Osteoblast (primary cell): Measurements from ENCODE around the gene C1QL3. TPM values are rescaled to one million over a fixed set of nuclear protein-coding genes. Genes with fewer than 3 reads are reported as not detected.

Source experiments
- DNase-seq: peaks from one replicate; pipeline ENCODE4 v3.0.0; 2011; ENCODE audit warnings: low spot score, mixed read lengths; ENCODE audit not compliant: insufficient read length; ENCODE audit errors: missing footprints
- H2AFZ ChIP-seq: 2 replicates; pipeline ENCODE4 v1.6.0; 2011; ENCODE audit warnings: mild to moderate bottlenecking, low read length
- H3K27ac ChIP-seq: 2 replicates; pipeline ENCODE4 v1.5.1; 2011; ENCODE audit warnings: mild to moderate bottlenecking, low read depth, low read length, moderate library complexity
- H3K27me3 ChIP-seq: 2 replicates; pipeline ENCODE4 v1.6.0; 2012; ENCODE audit warnings: mild to moderate bottlenecking, control low read depth, inconsistent platforms, low read length, moderate library complexity; ENCODE audit not compliant: insufficient read depth
- H3K36me3 ChIP-seq: 2 replicates; pipeline ENCODE4 v1.5.1; 2011; ENCODE audit warnings: mild to moderate bottlenecking, low read length, control low read depth, moderate library complexity; ENCODE audit not compliant: insufficient read depth
- H3K4me1 ChIP-seq: 2 replicates; pipeline ENCODE4 v1.5.1; 2011; ENCODE audit warnings: mild to moderate bottlenecking, low read length, control low read depth, moderate library complexity; ENCODE audit not compliant: insufficient read depth
- H3K4me2 ChIP-seq: 2 replicates; pipeline ENCODE4 v1.6.0; 2011; ENCODE audit warnings: mild to moderate bottlenecking, low read length; ENCODE audit not compliant: insufficient read depth
- H3K4me3 ChIP-seq: fragments of 200-600 bp; sonication (generic); 3 replicates; pipeline ENCODE4 v1.5.1; 2012; ENCODE audit warnings: mild to moderate bottlenecking, low read length, inconsistent platforms; ENCODE audit not compliant: insufficient read depth
- H3K79me2 ChIP-seq: 2 replicates; pipeline ENCODE4 v1.6.0; 2012; ENCODE audit warnings: mild to moderate bottlenecking, low read length, control low read depth, inconsistent platforms; ENCODE audit not compliant: insufficient read depth
- H3K9me3 ChIP-seq: 2 replicates; pipeline ENCODE4 v1.5.1; 2011; ENCODE audit warnings: low read depth, low read length, control low read depth
- H4K20me1 ChIP-seq: 2 replicates; pipeline ENCODE4 v1.6.0; 2012; ENCODE audit warnings: mild to moderate bottlenecking, low read length, control low read depth; ENCODE audit not compliant: insufficient read depth
- total RNA-seq: library from RNA; depleted of rRNA; stranded (reverse); fragments of >200 nt; gene quantifications from 2 replicates; pipeline ENCODE4 v1.2.3, GENCODE V29; 2012
- TF ChIP-seq, protein P1 (sequence below): IDR thresholded peaks from 2 replicates; pipeline ENCODE4 v1.5.1; 2011; ENCODE audit warnings: mild to moderate bottlenecking, low read depth, low read length, moderate library complexity; ENCODE audit errors: extremely low read depth

Gene C1QL3
- total RNA-seq, 1 donor = not detected

DNA sequence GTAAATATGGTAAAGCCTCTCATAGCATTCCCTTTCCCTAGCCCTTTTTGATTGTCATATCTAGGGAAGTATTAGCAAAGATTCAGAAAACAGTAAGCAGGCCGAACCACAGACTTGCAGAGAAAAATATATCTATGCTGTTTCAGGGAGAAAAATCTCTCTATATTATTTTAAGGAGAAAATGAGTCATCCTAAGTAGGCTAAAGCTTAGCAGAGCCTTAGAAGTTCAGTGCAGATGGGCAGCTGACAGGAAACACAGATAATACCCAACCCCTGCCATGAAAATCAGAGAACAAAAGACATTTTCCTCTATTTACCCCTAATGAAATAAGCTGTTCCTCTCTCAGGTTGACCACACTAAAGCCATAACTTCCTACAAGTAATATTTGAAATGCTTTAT lies 16.5 kb downstream of the C1QL3 start:
- DNase-seq = no peak
- peaks cover 10% of the 10 kb centered on the region for H3K4me1 ChIP-seq
- H2AFZ ChIP-seq = no peak overlapping the region
- H3K4me2 ChIP-seq = no peak overlapping the region
- H3K27me3 ChIP-seq = no peaks in the 10 kb centered on the region
- no peak overlapping the region for H3K27ac ChIP-seq
- TF ChIP-seq, protein P1, sequence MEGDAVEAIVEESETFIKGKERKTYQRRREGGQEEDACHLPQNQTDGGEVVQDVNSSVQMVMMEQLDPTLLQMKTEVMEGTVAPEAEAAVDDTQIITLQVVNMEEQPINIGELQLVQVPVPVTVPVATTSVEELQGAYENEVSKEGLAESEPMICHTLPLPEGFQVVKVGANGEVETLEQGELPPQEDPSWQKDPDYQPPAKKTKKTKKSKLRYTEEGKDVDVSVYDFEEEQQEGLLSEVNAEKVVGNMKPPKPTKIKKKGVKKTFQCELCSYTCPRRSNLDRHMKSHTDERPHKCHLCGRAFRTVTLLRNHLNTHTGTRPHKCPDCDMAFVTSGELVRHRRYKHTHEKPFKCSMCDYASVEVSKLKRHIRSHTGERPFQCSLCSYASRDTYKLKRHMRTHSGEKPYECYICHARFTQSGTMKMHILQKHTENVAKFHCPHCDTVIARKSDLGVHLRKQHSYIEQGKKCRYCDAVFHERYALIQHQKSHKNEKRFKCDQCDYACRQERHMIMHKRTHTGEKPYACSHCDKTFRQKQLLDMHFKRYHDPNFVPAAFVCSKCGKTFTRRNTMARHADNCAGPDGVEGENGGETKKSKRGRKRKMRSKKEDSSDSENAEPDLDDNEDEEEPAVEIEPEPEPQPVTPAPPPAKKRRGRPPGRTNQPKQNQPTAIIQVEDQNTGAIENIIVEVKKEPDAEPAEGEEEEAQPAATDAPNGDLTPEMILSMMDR = no peak
- H4K20me1 ChIP-seq = no peaks in the 10 kb centered on the region
- H3K9me3 ChIP-seq = no peaks in the 10 kb centered on the region
- H3K36me3 ChIP-seq = no peaks in the 10 kb centered on the region
- no peaks in the 10 kb centered on the region for H3K79me2 ChIP-seq
- no peak overlapping the region for H3K4me3 ChIP-seq

DNA sequence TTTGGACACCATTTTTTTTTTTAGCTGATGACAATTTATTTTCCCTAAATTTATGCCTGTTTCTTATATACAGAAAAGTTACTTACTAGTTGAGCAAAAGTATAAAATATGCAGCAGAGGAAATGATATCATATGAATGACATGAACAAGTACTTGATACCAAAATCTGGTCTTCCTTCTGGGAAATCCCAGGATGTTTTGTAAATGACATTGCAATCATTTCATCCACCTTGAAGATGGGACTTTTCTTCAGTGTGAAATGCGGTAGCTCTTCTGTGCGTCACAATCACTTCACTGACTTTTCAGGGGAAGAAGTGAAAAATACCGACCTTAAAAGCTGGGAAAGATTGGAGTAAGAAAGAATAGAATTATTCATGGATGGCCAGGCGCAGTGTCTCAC lies 23.8 kb downstream of the C1QL3 start:
- TF ChIP-seq, protein P1 = no peak
- Histone ChIP-seq H2AFZ (no peak overlapping the region), H3K4me1 (no peaks in the 10 kb centered on the region), H3K36me3 (no peaks in the 10 kb centered on the region), H3K4me3 (no peak overlapping the region), H3K9me3 (no peaks in the 10 kb centered on the region), H3K4me2 (no peak overlapping the region), H3K79me2 (no peaks in the 10 kb centered on the region), H3K27ac (no peak overlapping the region), H3K27me3 (no peaks in the 10 kb centered on the region), H4K20me1 (no peaks in the 10 kb centered on the region)
- DNase-seq = no peak

DNA sequence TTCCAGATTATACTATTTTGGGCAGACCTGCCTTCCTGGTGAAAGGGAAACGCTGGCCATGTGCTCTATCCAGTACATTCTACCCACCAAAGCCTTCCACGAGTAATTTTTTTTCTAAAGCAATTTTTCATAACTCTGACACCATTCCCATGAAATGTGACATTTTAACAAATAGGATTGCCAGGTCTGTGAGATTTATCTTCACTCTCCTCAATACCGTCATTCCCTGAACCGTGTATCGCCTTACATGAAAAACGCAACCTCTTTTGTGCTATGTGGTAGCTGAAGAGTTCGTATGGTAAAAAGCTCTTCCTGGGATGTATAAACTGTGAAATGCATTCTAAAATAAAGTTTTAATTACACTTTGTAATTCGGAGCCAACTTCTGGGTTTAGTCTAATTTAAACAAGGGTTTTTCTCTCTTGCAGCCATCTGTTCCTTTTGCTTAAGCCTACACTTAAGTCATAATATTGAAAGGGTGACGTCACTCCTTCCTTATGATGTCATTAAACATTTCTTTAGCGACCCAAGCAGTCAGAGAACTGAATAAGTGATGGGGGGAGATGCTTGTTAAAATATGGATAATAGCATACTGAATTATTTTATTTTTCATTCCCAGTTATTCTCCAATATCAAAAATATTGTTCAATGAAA lies 27.7 kb downstream of the C1QL3 start:
- no peak overlapping the region for H3K27ac ChIP-seq
- no peaks in the 10 kb centered on the region for H3K27me3 ChIP-seq
- no peaks in the 10 kb centered on the region for H3K36me3 ChIP-seq
- H4K20me1 ChIP-seq = no peaks in the 10 kb centered on the region
- H3K9me3 ChIP-seq = no peaks in the 10 kb centered on the region
- DNase-seq = no peak
- H3K4me3 ChIP-seq = no peak overlapping the region
- H3K4me2 ChIP-seq = no peak overlapping the region
- H3K79me2 ChIP-seq = no peaks in the 10 kb centered on the region
- H3K4me1 ChIP-seq = no peaks in the 10 kb centered on the region
- H2AFZ ChIP-seq = no peak overlapping the region
- TF ChIP-seq, protein P1 = no peak

DNA sequence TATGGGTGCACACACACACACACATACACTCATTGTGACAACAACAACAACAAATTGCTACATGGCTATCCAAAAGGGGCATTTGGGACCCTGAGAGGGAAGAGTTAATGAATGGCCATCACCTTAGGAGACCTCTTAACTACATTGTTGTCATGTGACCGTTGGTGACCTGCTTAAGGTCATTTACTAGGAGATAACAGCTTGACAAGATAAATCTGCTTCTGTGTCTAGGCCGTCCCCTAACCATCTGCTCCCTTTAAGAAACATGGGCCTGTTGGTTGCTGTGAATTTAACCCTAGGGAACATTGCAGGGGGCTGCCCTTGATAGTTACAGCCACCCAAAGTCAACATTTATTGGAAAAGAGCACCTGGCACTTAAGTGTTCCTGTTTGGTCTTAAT lies 29.7 kb downstream of the C1QL3 start:
- H3K79me2 ChIP-seq = no peaks in the 10 kb centered on the region
- H3K4me1 ChIP-seq = no peaks in the 10 kb centered on the region
- H3K36me3 ChIP-seq = no peaks in the 10 kb centered on the region
- H3K4me2 ChIP-seq = no peak overlapping the region
- H3K27me3 ChIP-seq = no peaks in the 10 kb centered on the region
- no peak overlapping the region for H3K27ac ChIP-seq
- no peaks in the 10 kb centered on the region for H3K9me3 ChIP-seq
- DNase-seq = no peak
- H3K4me3 ChIP-seq = no peak overlapping the region
- no peak overlapping the region for H2AFZ ChIP-seq
- TF ChIP-seq, protein P1 = no peak
- no peaks in the 10 kb centered on the region for H4K20me1 ChIP-seq
